HG02798 (cell line): ENCODE results near the gene AK5.

Experiments used
- ATAC-seq: cut with Tn5 transposase; IDR thresholded peaks from one replicate; pipeline ENCODE4 v1.9.1; 2021; ENCODE audit warnings: mild to moderate bottlenecking; ENCODE audit not compliant: unreplicated experiment, poor library complexity

The AK5 gene

DNA sequence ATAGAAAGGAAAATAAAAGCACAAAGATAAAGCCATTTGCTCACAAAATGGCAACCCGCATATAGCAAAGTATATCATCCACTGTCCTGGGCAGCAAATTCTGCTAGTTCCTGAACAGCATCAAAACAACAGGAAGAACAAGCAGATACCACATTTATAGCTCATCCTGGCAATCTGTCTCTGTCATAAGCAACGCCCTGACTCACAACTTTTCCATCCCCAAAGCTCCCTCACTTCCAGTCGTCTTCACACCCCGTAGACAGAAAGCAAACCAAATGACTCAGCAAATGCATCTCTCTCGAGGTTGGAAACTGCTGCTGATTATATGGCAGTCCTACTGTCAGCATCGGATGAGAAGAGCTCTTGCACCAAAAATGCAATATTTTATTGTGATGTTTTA, 65.8 kb downstream of the AK5 start:
- ATAC-seq = no peak

DNA sequence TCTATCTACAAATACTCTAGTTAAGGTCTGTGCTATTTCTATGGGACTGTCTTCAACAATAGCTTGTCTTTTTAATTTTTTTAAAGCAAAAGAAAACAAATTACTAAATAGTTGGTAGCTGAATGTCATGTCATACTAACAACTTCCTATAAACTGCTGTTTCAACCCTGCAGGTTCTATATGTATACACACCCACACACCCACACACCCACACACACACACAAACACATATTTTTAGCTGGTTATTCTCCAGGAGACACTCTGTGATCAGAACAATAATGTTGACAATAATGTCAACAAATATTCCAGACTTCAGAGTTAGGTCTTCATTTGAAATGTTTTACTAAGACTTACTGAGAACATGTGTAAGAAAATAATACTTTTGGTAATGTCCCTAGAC, 66.7 kb downstream of the AK5 start:
- ATAC-seq = no peak

DNA sequence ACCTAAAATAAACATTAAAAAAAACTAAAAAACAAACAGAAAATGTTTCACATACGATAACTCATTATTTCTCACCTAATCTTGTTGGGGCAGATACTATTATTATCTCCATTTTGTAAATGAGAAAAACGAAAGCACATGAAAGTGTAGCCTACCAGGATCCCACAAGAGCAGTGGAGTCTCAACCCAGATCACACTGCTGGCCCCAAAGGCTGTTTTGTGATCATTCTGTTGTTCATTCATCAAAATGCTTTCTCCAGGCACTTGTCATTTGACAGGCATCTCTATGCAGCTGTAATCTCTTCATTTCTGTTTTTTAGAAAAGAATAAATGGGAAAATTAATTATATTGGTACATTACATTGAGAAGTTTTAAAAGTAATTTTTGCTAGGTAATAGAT, 67.5 kb downstream of the AK5 start:
- ATAC-seq = no peak

DNA sequence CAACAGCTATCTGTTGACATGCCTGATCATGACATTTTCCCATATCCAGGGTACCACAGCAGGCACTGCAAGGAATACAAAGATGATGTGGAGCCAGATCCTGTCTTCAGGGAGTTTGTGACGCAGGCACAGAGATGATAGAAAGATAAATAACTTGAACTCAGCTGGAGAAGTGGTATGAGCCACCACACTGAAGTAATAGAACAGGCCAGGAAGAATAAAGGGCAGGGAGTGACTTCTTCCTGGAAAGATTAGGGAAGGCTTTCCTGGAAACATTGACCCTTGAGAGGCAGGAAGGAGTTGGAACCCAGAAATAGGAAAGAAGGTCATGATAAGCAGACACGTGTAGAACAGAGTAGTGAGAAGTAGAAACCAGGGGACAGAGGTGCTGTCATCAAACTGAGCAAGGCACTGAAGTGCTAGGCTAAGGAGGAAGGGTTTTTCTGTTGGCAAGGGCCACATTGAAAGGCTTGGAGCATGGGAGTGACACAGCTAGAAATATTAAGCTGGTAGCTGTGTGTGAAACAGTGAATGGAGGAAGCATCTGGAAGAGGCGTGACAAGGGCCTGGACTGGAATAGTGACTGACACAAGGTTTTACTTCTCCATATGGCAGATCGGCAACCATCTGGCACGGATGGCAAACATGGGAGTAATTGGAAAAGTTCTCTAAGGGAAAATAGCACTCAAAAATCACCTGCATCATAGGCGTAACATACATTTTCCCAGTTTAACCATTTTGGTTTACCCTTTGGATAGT, 68.4 kb downstream of the AK5 start:
- ATAC-seq = no peak

DNA sequence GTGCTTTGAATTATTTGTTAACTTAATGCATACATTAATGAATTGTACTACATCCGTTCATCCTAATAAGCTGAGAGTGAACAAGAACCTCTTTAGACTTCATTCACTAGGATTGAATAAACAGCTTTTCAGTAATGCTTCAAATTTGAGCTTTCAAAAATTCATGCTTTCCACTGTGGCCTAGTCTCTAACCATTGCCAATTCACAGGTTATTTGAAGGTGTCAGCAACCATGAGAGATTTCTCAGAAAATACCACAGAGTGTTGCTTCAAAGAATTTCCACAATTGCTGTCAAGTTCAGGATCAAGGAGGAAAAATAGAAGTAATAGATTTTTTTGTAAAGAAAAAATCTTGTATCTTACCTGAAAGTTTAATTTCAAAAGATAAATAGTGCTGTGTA, 72.7 kb downstream of the AK5 start:
- no peak for ATAC-seq

DNA sequence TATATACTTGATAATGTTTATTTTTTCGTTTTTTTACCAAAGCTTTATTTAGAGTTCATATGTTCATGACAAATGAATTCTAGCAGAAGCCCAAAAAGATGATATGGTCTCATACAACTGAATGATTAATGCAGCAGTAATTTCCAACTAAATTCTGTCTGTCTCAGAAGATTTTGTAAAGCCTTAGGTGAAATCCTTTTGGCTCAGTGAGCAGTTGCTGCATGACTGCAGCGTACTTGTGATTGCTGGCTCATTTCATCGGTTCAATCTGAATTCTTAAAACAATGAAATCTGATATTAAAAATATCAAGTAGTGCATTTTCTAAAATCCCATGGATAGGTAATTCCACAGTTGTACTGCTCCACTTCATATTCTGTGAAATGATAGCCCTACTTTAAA, 73.2 kb downstream of the AK5 start:
- no peak for ATAC-seq

DNA sequence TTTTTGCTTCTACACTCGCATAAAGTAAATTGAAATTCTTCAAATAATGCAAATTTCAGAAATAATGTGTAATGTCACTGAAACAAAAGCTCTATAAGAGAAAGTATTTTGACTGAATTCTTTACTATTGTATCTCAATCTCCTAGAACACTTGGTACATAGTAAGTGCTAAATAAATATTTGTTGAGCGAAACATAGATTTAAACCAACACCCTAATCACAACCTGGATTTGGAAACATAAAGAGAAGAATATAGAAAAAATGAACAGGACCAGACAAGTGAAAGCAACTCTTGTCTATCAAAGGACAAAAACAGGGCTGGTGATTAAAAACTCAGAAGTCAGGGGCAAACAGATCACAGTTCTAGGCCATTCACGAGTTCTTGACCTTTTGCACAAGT, 74.3 kb downstream of the AK5 start:
- no peak for ATAC-seq

DNA sequence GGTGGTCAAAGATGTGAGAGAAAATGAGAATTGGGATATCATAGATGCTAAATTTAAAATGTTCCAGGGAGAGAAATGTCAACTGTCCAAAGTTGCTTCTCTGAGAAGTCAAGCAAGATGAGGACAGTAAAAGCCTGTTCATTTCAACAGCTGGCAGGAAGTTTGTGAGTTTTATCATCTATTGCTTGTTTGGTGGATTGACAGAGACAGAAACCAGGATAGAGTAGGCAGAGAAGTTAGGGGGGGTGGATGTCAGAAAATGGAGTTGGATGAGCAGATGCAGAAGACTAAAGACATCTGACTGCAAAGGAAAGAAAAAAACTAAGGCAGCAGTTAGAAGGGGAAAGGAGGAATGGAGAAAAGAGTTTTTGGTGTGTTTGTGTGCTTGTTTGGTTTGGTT, 78.4 kb downstream of the AK5 start:
- ATAC-seq = no peak

DNA sequence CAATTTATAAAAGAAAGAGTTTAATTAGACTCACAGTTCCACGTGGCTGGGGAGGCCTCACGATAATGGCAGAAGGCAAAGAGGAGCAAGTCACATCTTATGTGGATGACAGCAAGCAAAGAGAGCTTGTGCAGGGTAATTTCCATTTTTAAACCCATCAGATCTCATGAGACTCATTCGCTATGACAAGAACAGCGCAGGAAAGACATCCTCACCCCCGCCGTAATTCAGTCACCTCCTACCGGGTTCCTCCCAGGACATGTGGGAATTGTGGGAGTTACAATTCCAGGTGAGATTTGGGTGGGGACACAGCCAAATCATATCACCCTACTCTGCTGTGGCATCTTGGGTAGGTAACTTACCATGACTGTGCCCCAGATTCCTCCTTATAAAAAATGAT, 79.8 kb downstream of the AK5 start:
- no peak for ATAC-seq

DNA sequence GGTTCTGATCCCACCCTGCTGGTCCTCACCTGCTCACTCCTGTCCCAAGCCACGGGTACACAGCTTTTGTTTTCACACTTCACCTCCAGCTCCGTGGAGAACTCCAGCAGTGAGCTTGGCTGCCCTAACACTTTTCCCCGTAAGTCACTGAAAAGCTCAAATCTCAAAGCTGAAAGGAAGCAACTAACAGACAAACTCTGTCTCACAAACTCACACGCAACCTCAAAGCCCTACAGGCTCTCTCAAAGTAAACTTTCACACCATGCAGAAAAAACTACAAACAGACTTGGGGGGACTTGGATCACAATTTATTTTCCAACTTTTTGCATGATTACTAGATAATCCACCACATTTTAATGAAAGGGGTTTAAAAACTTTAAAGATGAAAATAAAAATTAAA, 88.3 kb downstream of the AK5 start:
- no peak for ATAC-seq

DNA sequence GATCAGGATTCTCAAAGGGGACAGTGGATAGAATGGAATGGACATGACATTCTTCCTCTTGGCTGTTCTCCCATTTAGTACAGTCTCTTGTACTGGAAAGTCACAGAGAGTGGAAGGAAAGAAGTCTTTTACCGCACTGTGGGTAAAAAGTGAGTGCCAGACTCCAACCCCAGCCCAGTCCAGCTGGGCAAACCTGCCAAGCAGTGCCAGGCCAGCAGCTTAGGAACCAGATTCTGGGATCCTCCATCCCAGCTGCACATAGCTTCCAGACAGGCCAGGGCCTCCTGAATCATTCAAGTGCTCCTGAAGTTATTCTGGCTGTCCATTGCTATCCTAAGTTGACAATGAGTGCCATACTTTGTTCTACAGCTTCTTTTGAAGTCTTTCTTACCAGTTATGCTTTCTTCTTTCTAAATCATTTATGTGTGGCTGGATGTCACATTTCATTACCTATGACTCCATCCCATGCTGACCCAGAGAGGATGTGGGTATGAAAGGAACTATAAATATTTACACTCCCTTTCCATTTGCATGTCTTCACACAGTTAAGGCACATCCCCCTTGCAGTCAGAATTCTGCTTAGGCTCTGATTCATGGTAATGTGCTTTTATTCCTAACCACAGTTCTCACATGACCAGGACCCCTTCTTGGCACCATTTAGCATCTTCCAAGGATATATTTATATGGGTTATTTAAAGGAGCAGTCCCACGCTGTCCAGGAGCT, 88.9 kb downstream of the AK5 start:
- ATAC-seq = no peak

DNA sequence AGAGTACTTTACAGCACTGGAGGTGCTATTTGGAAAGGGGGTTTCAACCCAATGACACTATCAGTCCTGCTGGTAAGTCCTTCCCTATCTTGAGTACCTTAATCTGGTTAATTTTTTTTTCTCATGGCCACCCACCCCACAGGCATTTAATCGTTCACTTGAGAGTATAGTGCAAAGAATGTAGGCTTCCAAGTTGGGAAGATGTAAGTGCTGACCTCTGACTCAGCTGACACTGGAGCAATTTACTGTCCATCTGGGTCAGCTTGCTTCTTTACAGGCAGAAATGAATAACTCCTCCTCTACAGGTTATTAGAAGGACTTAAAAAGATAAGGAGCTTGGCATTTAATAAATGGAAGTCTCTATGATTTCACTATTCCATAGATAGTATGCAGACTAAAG, 89.6 kb downstream of the AK5 start:
- ATAC-seq = no peak

DNA sequence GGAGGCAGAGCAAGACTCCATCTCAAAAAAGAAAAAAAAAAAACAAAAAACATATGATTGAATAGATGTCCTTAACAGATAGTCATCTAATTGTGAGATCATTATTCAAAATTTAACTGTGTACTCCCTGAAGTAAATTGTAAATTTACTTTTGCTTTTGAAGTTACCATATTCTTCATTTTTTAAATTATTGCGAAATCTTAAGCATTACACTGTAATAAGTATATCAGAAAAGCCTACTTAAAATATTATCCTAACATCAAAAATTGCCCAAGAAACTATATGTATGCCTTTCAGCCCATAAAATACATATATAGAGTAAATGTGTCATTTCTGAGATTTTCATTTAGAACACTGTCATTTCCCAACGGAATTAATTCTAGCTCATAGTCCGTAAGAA, 91.9 kb downstream of the AK5 start:
- no peak for ATAC-seq

DNA sequence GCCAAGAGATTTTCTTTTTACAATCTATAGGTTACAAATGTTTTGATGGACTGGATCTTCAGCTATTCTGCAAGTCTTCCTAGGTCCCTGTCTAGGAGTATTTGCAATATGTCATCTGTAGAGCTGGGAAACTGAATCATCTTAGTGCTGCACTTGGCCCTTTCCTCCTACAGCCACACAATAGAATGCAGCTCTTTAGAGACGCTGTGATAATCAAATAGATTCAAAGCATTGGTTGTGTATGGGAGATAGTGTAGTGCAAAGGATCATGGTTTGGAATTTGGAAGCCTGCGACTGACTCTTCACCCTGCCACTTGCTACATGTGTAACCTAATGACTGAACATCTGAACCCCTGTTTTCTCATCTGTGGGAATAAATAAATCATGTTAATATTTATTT, 93.7 kb downstream of the AK5 start:
- ATAC-seq = no peak

DNA sequence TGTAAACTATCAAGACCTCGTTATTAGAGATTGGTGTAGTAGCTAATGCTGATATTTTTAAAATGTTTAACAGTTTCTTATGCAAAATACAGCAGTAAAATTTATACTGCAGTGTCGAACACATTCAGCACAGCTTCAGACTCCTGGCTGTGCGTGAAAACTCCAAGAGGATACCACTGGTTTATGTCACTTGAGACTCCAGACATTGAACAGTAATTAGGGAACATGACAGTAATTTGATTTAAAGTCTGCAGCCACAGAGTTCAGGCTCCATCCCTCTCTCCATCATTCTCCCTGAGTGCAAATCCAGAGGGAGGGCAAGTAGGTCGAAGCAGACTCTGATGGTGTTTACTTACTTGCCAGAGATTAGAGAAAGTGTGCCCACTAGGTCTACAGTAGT, 94.2 kb downstream of the AK5 start:
- ATAC-seq = no peak

DNA sequence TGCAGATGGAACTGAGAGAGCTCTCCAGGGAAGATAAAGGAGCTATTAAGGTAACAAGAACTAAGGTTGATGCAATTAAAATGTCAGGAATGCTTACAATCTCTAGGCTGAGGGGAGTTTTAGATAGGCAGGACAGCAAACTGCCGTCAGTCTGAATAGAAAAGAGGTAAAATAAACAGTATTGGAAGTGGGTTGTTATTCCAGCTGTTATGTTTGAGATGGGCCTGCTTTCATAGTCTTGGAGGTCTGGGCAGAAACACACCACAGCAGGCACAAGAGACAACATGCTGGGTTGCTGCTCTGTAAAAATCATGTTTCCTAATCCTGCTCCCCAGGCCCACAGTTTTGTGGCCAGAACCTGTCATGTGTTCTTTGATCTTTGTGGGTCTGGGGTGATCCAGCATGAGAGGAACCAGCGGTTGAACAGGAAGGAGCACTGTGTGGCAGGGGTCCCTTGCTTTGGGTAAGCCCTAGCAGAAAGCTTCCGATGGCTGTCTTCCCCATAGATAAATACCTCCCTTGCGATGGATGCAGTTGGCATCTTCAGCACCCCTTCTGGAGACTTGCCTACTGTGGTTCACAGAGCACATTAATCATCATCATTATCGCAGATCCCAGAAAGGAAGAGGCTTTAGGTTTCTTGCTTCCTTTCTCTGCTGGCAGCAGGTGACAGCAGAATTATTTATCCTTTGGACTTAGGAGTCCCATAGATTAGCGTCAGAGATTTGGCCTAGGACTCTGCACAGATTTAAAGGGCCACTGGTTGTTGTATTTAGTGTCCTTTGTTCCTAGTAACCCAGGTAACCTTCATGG, 97.1 kb downstream of the AK5 start:
- no peak for ATAC-seq

DNA sequence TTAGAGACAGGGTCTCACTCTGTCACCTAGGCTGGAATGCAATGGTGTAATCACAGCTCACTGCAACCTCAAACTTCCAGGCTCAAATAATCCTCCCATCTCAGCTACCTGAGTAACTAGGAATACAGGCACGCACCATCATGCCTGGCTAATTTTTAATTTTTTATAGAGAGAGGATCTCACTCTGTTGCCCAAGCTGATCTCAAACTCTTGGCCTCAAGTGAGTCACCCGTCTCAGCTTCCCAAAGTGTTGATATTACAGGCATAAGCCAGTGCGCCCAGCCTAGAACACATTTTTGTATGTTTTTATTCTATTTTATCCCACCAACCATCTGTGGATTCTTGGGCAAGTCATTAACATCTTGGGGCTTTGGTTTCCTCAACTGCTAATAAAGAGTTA, 100.5 kb downstream of the AK5 start:
- ATAC-seq = no peak

DNA sequence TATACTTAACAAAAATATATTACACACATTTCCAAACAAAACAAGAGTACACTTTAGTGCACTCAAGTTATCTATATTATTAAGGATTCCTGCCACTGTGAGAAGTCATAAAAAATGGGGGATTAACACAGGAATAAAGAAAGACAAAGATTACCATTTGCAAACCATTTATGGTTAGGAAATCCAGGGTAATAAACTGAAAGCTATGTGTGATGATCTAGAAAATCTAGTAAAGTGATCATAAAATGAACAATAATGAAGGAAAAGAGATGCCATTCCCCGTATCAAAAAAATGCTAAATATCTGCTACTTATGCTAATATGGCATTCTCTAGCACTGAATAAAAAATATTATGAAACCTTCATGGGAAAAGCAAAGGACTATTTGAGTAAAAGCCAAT, 101.4 kb downstream of the AK5 start:
- no peak for ATAC-seq

DNA sequence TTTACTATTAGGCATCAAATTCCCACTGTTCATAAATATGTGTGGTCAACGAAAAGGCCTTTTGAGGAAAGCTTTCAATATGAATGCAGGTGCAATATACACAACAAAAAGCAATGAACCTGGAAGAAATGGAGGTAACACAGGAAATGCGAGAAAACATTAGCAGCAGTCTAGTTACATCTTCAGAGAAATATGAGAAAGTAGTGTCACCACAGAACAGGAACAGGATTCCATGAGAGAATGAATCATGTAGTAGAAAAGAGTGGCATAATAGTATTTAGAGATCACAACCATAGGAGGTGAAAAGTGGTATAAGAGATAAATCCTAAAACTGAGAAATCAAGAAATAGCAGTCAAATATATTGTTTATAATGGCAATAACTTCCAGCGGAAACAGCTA, 103.7 kb downstream of the AK5 start:
- no peak for ATAC-seq

DNA sequence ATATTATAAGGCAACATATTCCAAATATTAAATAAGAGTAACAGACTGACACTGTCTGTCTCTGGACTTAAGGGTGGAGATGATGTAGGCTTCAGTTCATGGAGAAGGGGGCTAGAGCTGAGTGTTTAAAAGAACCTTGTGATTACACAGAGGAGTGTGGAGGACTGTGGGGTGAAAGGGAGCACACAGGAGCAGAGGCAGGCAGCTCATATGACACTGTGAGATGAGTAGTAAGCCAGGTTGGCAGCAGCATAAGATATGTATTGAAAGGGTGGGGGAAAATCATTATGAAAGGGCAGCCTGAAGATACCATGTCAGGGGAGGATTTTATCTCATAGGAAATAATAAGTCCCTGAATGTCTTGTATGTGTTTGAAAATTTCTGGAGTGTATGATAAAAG, 104.5 kb downstream of the AK5 start:
- ATAC-seq = no peak

DNA sequence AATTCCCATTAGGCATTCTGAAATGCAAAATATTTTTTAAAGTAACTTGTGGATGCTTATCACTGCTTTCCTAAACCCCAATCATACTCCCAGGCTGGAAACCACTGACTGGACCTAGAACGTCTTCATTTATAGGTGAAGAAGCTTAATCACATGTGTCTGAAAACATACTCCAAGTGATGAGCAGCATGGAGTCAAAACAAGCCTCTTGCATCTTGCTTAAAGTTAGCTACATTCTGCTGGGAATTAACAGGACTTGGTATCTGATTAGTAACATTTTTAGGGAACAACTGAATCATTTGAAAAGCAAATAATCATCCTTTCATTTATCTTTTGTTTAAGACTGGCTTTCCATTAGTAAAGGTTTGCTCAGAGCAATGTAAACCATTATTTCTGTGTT, 105.7 kb downstream of the AK5 start:
- no peak for ATAC-seq
